ENCODE data around the gene AFF2.

DNA sequence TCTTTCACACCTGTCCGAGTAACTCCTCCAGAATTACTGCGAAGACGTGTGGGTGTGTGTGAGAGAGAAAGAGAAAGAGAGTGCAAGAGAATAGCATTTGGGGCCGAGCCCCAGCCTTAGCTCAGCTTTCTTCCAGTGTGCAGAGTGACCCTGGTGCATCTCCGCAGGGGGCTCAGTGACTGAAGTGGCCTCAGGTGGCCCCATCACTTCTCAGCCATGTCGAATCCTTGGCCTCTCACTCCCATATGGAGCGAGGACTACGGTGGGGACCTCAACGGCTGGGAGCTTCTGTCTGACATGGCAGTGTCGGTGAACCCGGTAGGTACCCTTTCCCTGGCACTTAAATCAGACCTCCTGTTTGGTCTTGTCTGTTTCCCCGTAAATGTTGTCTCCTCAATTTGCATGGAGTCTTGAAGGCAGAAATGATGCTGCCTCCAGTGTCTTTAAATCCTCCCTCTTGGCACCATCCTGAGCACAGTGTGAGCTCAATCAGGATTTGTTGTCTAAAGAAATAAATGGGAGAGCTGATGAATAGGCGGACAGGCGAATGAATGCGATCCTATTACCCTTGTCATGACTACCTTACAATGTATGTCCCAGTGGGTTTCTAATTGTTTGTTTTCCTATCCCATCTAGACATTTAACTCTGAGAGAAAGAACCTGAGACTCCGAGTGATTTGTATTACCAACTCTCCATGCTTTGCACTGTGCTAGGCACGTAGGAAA lies 305.9 kb downstream of the AFF2 start:
- TF ChIP-seq CTCF (IDR thresholded peaks at IDR 0.05) (no peak), POLR2AphosphoS5 (IDR thresholded peaks at IDR 0.05) (no peak)
